Choroid plexus epithelial cell (primary cell): ENCODE data around the gene MYCL.
A peak's percentile ranks its signal among the peaks of the same experiment; 100 is the strongest.
"Not testable (repeated sequence)": the region's sequence is repeated elsewhere in the genome, so short reads cannot be mapped to it uniquely, and the experiment has no call there.

Experiments used
- DNase-seq: peaks from one replicate; pipeline ENCODE4 v3.0.0-alpha.2; 2010; ENCODE audit warnings: low read depth
- H3K4me3 ChIP-seq: 2 replicates; pipeline ENCODE4 v1.5.1; 2011; ENCODE audit warnings: low read depth, mild to moderate bottlenecking, control low read depth, low read length, moderate library complexity
- CTCF ChIP-seq: conservative IDR thresholded peaks from 2 replicates; pipeline ENCODE4 v1.5.1; 2011; ENCODE audit warnings: low read depth, mild to moderate bottlenecking, control low read depth, inconsistent platforms, low read length, moderate library complexity

MYCL gene

DNA sequence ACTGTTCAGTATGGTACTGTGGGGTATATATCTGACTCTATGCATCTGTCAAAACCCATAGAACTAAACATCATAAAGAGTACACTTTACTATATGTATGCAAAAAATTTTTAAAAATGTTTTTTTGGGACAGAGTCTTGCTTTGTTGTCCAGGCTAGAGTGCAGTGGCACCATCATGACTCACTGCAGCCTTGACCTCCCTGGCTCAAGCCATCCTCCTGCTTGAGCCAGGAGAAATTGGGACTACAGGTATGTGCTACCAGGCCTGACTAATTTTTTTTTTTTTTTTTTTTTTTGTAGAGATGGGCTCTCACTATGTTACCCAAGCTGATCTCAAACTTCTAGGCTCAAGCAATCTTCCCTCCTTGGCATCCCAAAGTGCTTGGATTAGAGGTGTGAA is 29.9 kb downstream of the MYCL start:
- no peak overlapping the region for H3K4me3 ChIP-seq
- no peak for TF ChIP-seq CTCF
- no peak for DNase-seq

- not testable (repeated sequence) for H3K4me3 ChIP-seq, DNase-seq
Measured at GRCh38 chr1:39871043-39871442, 30.7 kb downstream of the MYCL start.

GRCh38 chr1:39869538-39870112 is 32.1 kb downstream of the MYCL start:
- not testable (repeated sequence) for DNase-seq, H3K4me3 ChIP-seq

- DNase-seq = peak; percentile 81
- no peak for TF ChIP-seq CTCF
- no peak overlapping the region for H3K4me3 ChIP-seq
Measured at GRCh38 chr1:39866767-39867166, 35.0 kb downstream of the MYCL start.

DNA sequence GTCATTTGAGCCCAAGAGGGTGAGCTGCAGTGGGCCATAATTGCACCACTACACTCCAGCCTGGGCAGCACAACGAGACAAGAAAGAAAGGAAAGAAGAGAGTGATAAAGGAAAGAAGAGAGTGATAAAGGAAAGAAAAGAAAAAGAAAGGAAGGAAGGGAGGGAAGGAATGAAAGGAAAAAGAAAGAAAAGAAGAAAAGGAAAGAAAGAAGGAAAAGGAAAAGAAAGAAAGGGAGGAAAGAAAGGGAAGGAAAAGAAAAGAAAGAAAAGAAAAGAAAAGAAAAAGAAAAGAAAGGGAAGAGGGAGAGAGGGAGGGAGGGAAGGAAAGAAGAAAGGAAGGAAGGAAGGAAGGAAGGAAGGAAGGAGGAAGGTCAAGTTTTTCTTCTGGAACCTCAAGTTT is 36.0 kb downstream of the MYCL start:
- no peak for TF ChIP-seq CTCF
- H3K4me3 ChIP-seq = no peak overlapping the region
- DNase-seq = no peak

GRCh38 chr1:39863177-39863576 is 38.5 kb downstream of the MYCL start:
- no peak for TF ChIP-seq CTCF

DNA sequence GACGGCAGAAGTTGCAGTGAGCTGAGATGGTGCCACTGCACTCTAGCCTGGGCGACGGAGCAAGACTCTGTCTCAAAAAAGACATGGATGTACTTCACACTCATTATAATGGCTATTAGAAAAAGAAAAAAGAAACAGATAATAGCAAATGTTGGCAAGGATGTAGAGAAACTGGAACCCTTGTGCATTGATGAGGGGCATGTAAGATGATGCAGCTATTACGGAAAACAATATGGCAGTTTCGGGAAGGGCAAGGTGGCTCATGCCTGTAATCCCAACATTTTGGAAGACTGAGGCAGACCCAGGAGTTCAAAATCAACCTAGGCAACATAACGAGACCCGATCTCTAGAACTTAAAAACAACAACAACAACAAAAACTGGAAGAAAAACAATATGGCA is 40.7 kb downstream of the MYCL start:
- H3K4me3 ChIP-seq = no peak overlapping the region
- no peak for DNase-seq
- no peak for TF ChIP-seq CTCF

More at GRCh38 chr1:39863177-39863576, 38.5 kb downstream of the MYCL start:
- DNase-seq = no peak
- H3K4me3 ChIP-seq = no peak overlapping the region

- DNase-seq = no peak
- no peak for TF ChIP-seq CTCF
- no peak overlapping the region for H3K4me3 ChIP-seq
Measured at GRCh38 chr1:39859859-39860812, 41.6 kb downstream of the MYCL start.
